ENCODE results near the gene FAM131B. TPM values are rescaled to one million over a fixed set of nuclear protein-coding genes. Genes with fewer than 3 reads are reported as not detected.

Gene FAM131B
- total and polyA plus RNA-seq, 9 of the 15 experiments (the other 6 are each of a cell fraction or from before 2014, with no cell fraction given): 0.03 to 0.04 TPM; not detected in 7

DNA sequence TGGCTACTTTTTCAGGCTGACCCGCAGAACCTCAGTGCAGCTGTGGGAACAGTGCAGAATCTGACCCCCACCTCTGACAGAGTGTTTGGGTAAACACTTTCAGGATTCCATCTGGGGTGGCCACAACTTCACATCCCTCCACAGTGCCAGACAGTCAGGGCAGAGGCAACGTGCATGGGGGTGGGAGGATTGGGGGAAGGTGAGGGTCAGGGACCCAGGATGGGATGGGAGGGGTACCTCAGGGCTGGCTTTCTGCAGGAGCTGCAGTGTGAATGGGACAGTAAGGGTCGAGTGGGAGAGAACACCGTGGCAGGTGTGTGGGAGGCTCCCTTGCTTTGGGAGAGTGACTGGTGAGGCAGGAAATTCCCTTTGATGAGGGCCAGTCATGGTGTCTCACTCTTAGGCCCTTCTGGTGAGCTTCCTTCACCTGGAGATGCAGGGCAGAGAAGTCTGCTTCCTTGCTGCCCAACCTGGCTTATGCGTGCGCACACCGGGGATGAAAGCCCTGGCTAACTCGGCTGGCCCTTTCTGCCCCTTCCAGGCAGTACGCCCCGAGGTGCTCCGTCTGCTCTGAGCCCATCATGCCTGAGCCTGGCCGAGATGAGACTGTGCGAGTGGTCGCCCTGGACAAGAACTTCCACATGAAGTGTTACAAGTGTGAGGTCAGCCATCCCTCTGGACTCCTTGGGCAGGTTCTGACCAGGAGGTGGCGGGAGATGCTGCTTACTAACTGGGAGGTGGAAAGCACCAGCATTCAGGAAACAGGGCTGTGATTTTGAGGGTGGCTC is 27.0 kb upstream of the FAM131B start:
- no peak overlapping the region for H3K4me3 ChIP-seq
- DNase-seq (ENCODE audit: extremely low read depth in 1 of 4, low spot score in 3 of 4): peak in 2 of 4 experiments; percentile 23 to 26
- peaks cover 17% of the 10 kb centered on the region for H3K9me1 ChIP-seq (ENCODE audit: control insufficient read depth, insufficient read depth, low read length)
- no peak for FAIRE-seq
- POLR2A ChIA-PET: interaction anchor here (0.6 to 9.7 kb wide), 11 partner anchors 8 to 61 kb away, joined by 3 to 131 read pairs (median 3); partner anchors contain the start of genes EPHA1 and ZYX
- no peaks in the 10 kb centered on the region; the same call in 2 of the 3 replicates for H3K79me2 ChIP-seq (ENCODE audit: control insufficient read depth, insufficient read depth, low read length)
- H3K27me3 ChIP-seq (ENCODE audit: control insufficient read depth in 2 of 2, insufficient read depth in 2 of 2, low read length in 2 of 2): peaks cover 0 to 12% of the 10 kb centered on the region in 2 experiments; a peak in 3 of 5 replicates
- no peak overlapping the region for H2AFZ ChIP-seq (ENCODE audit: low read depth, low read length)
- 79% methylated on average over 15 of the region's 15 CpGs for WGBS (ENCODE audit: insufficient coverage, low coverage, missing lambda C conversion rate)
- intact Hi-C loops (cut with micrococcal nuclease) (no loop called here), in situ Hi-C loops (cut with MboI) (no loop called here)
- CTCF ChIA-PET (ENCODE audit: low intra/inter-chr PET ratio): interaction anchor here (0.6 kb wide), 1 partner anchor 382 kb away, joined by 3 read pairs; no protein-coding TSS in a partner anchor
- peaks cover 61% of the 10 kb centered on the region; the same call in 2 of the 3 replicates for H3K36me3 ChIP-seq (ENCODE audit: control insufficient read depth, insufficient read depth, low read length)
- no TSS peak for BruUV-seq (replicated peaks)
- no peak overlapping the region for H3K4me2 ChIP-seq (ENCODE audit: insufficient read depth, low read length)
- H3K9me3 ChIP-seq (replicated peaks; ENCODE audit: control insufficient read depth, insufficient read depth, low read depth, low read length): no peaks in the 10 kb centered on the region
- H4K20me1 ChIP-seq (replicated peaks; ENCODE audit: control insufficient read depth, insufficient read depth, low read length): peaks cover 28% of the 10 kb centered on the region
- H3K4me1 ChIP-seq (replicated peaks in 1 of 2; ENCODE audit: control insufficient read depth in 2 of 2, insufficient read depth in 2 of 2, low read length in 2 of 2): peaks cover under 1 to 28% of the 10 kb centered on the region in 2 experiments; a peak in 3 of 5 replicates
- no peak overlapping the region for H3K27ac ChIP-seq (ENCODE audit: extremely low read depth, low read depth, low read length)
- peak overlapping the region in 1 of 2 experiments; percentile 42; a peak in 1 of 4 replicates for H3K9ac ChIP-seq (ENCODE audit: insufficient read depth in 1 of 2, low read depth in 2 of 2, low read length in 2 of 2)
- ATAC-seq: peak; percentile 2; the same call in 1 of the 3 replicates
- TF ChIP-seq STAT5B (CRISPR knock-in tag; IDR thresholded peaks at IDR 0.05) (no peak), ZNF133 (CRISPR knock-in tag; IDR thresholded peaks at IDR 0.05) (no peak), POLR2AphosphoS5 (IDR thresholded peaks at IDR 0.05; ENCODE audit: control insufficient read depth, insufficient read depth, low read depth, low read length) (peak; percentile 56; the same call in 1 of the 2 replicates), ZNF124 (CRISPR knock-in tag; IDR thresholded peaks at IDR 0.05) (no peak), HDGF (IDR thresholded peaks at IDR 0.05) (no peak), ZNF263 (CRISPR knock-in tag; IDR thresholded peaks at IDR 0.05; ENCODE audit: borderline replicate concordance) (no peak)
- TF ChIP-seq, protein P1, sequence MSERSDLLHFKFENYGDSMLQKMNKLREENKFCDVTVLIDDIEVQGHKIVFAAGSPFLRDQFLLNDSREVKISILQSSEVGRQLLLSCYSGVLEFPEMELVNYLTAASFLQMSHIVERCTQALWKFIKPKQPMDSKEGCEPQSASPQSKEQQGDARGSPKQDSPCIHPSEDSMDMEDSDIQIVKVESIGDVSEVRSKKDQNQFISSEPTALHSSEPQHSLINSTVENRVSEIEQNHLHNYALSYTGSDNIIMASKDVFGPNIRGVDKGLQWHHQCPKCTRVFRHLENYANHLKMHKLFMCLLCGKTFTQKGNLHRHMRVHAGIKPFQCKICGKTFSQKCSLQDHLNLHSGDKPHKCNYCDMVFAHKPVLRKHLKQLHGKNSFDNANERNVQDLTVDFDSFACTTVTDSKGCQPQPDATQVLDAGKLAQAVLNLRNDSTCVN (CRISPR knock-in tag; IDR thresholded peaks at IDR 0.05): no peak
- TF ChIP-seq, protein P2, sequence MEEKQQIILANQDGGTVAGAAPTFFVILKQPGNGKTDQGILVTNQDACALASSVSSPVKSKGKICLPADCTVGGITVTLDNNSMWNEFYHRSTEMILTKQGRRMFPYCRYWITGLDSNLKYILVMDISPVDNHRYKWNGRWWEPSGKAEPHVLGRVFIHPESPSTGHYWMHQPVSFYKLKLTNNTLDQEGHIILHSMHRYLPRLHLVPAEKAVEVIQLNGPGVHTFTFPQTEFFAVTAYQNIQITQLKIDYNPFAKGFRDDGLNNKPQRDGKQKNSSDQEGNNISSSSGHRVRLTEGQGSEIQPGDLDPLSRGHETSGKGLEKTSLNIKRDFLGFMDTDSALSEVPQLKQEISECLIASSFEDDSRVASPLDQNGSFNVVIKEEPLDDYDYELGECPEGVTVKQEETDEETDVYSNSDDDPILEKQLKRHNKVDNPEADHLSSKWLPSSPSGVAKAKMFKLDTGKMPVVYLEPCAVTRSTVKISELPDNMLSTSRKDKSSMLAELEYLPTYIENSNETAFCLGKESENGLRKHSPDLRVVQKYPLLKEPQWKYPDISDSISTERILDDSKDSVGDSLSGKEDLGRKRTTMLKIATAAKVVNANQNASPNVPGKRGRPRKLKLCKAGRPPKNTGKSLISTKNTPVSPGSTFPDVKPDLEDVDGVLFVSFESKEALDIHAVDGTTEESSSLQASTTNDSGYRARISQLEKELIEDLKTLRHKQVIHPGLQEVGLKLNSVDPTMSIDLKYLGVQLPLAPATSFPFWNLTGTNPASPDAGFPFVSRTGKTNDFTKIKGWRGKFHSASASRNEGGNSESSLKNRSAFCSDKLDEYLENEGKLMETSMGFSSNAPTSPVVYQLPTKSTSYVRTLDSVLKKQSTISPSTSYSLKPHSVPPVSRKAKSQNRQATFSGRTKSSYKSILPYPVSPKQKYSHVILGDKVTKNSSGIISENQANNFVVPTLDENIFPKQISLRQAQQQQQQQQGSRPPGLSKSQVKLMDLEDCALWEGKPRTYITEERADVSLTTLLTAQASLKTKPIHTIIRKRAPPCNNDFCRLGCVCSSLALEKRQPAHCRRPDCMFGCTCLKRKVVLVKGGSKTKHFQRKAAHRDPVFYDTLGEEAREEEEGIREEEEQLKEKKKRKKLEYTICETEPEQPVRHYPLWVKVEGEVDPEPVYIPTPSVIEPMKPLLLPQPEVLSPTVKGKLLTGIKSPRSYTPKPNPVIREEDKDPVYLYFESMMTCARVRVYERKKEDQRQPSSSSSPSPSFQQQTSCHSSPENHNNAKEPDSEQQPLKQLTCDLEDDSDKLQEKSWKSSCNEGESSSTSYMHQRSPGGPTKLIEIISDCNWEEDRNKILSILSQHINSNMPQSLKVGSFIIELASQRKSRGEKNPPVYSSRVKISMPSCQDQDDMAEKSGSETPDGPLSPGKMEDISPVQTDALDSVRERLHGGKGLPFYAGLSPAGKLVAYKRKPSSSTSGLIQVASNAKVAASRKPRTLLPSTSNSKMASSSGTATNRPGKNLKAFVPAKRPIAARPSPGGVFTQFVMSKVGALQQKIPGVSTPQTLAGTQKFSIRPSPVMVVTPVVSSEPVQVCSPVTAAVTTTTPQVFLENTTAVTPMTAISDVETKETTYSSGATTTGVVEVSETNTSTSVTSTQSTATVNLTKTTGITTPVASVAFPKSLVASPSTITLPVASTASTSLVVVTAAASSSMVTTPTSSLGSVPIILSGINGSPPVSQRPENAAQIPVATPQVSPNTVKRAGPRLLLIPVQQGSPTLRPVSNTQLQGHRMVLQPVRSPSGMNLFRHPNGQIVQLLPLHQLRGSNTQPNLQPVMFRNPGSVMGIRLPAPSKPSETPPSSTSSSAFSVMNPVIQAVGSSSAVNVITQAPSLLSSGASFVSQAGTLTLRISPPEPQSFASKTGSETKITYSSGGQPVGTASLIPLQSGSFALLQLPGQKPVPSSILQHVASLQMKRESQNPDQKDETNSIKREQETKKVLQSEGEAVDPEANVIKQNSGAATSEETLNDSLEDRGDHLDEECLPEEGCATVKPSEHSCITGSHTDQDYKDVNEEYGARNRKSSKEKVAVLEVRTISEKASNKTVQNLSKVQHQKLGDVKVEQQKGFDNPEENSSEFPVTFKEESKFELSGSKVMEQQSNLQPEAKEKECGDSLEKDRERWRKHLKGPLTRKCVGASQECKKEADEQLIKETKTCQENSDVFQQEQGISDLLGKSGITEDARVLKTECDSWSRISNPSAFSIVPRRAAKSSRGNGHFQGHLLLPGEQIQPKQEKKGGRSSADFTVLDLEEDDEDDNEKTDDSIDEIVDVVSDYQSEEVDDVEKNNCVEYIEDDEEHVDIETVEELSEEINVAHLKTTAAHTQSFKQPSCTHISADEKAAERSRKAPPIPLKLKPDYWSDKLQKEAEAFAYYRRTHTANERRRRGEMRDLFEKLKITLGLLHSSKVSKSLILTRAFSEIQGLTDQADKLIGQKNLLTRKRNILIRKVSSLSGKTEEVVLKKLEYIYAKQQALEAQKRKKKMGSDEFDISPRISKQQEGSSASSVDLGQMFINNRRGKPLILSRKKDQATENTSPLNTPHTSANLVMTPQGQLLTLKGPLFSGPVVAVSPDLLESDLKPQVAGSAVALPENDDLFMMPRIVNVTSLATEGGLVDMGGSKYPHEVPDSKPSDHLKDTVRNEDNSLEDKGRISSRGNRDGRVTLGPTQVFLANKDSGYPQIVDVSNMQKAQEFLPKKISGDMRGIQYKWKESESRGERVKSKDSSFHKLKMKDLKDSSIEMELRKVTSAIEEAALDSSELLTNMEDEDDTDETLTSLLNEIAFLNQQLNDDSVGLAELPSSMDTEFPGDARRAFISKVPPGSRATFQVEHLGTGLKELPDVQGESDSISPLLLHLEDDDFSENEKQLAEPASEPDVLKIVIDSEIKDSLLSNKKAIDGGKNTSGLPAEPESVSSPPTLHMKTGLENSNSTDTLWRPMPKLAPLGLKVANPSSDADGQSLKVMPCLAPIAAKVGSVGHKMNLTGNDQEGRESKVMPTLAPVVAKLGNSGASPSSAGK (IDR thresholded peaks at IDR 0.05): no peak
